Measurements from ENCODE around the gene CDK14. TPM values are rescaled to one million over a fixed set of nuclear protein-coding genes. Genes with fewer than 3 reads are reported as not detected.

The CDK14 gene
- total and polyA plus RNA-seq, 10 of the 15 experiments (the other 5 are each of a cell fraction or from before 2014, with no cell fraction given) = 6.5 to 61.3 (median 24.2) TPM

GRCh38 chr7:91165846-91166230 lies 569.7 kb downstream of the CDK14 start:
- no peaks in the 10 kb centered on the region for H3K36me3 ChIP-seq (ENCODE audit: control insufficient read depth in 2 of 2, insufficient read depth in 2 of 2, low read length in 1 of 2)
- H3K4me3 ChIP-seq = no peak overlapping the region
- no peaks in the 10 kb centered on the region for H3K9me3 ChIP-seq (replicated peaks; ENCODE audit: control insufficient read depth, insufficient read depth, low read length)
- H3K4me1 ChIP-seq (ENCODE audit: control insufficient read depth, insufficient read depth, low read length) = peaks cover 9% of the 10 kb centered on the region
- in situ Hi-C loops (cut with MboI) (no loop called here), intact Hi-C loops (cut with micrococcal nuclease; ENCODE audit: unreplicated experiment) (no loop called here)
- ChIA-PET CTCF (no interaction called here), SMC1A (ENCODE audit: uncharacterized antibody, unreplicated experiment) (interaction anchor here (0.9 to 1.4 kb wide), 2 partner anchors 31 to 75 kb away, joined by 3 read pairs; no protein-coding TSS in a partner anchor), RAD21 (ENCODE audit: unreplicated experiment) (no interaction called here), POLR2A (no interaction called here)
- H3K27ac ChIP-seq (ENCODE audit: control insufficient read depth, insufficient read depth) = no peak overlapping the region
- H3K79me2 ChIP-seq (ENCODE audit: control insufficient read depth, insufficient read depth, low read length) = no peaks in the 10 kb centered on the region
- ATAC-seq = peak; percentile 64
- H4K20me1 ChIP-seq (ENCODE audit: control insufficient read depth, insufficient read depth) = no peaks in the 10 kb centered on the region; the same call in 1 of the 2 replicates
- peak; percentile 80 for FAIRE-seq
- BruUV-seq (replicated peaks) = no TSS peak
- DNase-seq (ENCODE audit: low read depth, low spot score) = no peak
- TF ChIP-seq HDGF (IDR thresholded peaks at IDR 0.05) (no peak), E2F4 (IDR thresholded peaks at IDR 0.05; ENCODE audit: low read depth, low read length) (no peak), DPF2 (IDR thresholded peaks at IDR 0.05) (no peak), WRNIP1 (IDR thresholded peaks at IDR 0.05; ENCODE audit: borderline replicate concordance, low read depth, low read length) (no peak), SMAD1 (IDR thresholded peaks at IDR 0.05; ENCODE audit: low read depth, partially characterized antibody) (no peak), RB1 (IDR thresholded peaks at IDR 0.05; ENCODE audit: borderline replicate concordance) (no peak), CHD4 (IDR thresholded peaks at IDR 0.05) (no peak), RFX5 (IDR thresholded peaks at IDR 0.05; ENCODE audit: low read depth, low read length) (no peak), FOXK2 (IDR thresholded peaks at IDR 0.05) (no peak), ETV6 (conservative IDR thresholded peaks at IDR 0.05 in 1 of 2, IDR thresholded peaks at IDR 0.05 in 1 of 2; ENCODE audit: borderline replicate concordance in 1 of 2, low read depth in 1 of 2) (no peak), BACH1 (IDR thresholded peaks at IDR 0.05; ENCODE audit: borderline replicate concordance) (no peak), CHD1 (IDR thresholded peaks at IDR 0.05; ENCODE audit: low read depth, low read length) (no peak)
- TF ChIP-seq, protein P1, sequence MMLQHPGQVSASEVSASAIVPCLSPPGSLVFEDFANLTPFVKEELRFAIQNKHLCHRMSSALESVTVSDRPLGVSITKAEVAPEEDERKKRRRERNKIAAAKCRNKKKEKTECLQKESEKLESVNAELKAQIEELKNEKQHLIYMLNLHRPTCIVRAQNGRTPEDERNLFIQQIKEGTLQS (IDR thresholded peaks at IDR 0.05; ENCODE audit: borderline replicate concordance, extremely low read depth, low read depth, low read length) = no peak
- TF ChIP-seq, protein P2, sequence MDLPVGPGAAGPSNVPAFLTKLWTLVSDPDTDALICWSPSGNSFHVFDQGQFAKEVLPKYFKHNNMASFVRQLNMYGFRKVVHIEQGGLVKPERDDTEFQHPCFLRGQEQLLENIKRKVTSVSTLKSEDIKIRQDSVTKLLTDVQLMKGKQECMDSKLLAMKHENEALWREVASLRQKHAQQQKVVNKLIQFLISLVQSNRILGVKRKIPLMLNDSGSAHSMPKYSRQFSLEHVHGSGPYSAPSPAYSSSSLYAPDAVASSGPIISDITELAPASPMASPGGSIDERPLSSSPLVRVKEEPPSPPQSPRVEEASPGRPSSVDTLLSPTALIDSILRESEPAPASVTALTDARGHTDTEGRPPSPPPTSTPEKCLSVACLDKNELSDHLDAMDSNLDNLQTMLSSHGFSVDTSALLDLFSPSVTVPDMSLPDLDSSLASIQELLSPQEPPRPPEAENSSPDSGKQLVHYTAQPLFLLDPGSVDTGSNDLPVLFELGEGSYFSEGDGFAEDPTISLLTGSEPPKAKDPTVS (IDR thresholded peaks at IDR 0.05; ENCODE audit: low read depth, low read length) = no peak
- no peak overlapping the region for H2AFZ ChIP-seq (ENCODE audit: control insufficient read depth, low read depth, low read length)
- no peaks in the 10 kb centered on the region for H3K27me3 ChIP-seq (replicated peaks in 1 of 2; ENCODE audit: control insufficient read depth in 2 of 2, insufficient read depth in 2 of 2, low read length in 1 of 2)
- H3K9ac ChIP-seq (ENCODE audit: control insufficient read depth, insufficient read depth, low read length) = no peak overlapping the region
- no peak overlapping the region for H3K4me2 ChIP-seq (ENCODE audit: control insufficient read depth, insufficient read depth)
- WGBS (ENCODE audit: insufficient coverage, insufficient replicate concordance, low lambda C conversion rate, missing lambda C conversion rate) = 81% methylated on average over 1 of the region's 1 CpG

Measured in GM12878 (cell line).